ENCODE results near the gene DHCR24. TPM values are rescaled to one million over a fixed set of nuclear protein-coding genes. Genes with fewer than 3 reads are reported as not detected.
"Not testable (repeated sequence)": the region's sequence is repeated elsewhere in the genome, so short reads cannot be mapped to it uniquely, and the experiment has no call there.

The DHCR24 gene
- total RNA-seq, 1 experiment from 2014 or later, result 369 TPM

GRCh38 chr1:54919367-54920359 lies 32.7 kb upstream of the DHCR24 start:
- no TSS peak for BruUV-seq (replicated peaks)
- ChIA-PET CTCF (interaction anchor here (0.9 kb wide), 1 partner anchor 25 kb away, joined by 3 read pairs; no protein-coding TSS in a partner anchor), POLR2A (ENCODE audit: unreplicated experiment) (no interaction called here)
- intact Hi-C loops (cut with micrococcal nuclease; ENCODE audit: unreplicated experiment), result no loop called here
- no peaks in the 10 kb centered on the region for H3K79me2 ChIP-seq (ENCODE audit: low read depth)
- H3K36me3 ChIP-seq (ENCODE audit: low read depth), result no peaks in the 10 kb centered on the region
- no peaks in the 10 kb centered on the region for H3K27me3 ChIP-seq (ENCODE audit: insufficient read depth, low read depth)
- no peak for DNase-seq
- peaks cover 29% of the 10 kb centered on the region for H3K4me1 ChIP-seq (replicated peaks; ENCODE audit: insufficient read depth)
- no peak overlapping the region for H2AFZ ChIP-seq
- no peak for TF ChIP-seq EZH2 (IDR thresholded peaks at IDR 0.05; ENCODE audit: low read depth)
- no peak for TF ChIP-seq CTCF (conservative IDR thresholded peaks at IDR 0.05)
- no peaks in the 10 kb centered on the region for H3K9me3 ChIP-seq (ENCODE audit: insufficient read depth, low read depth)
- no peak overlapping the region for H3K4me3 ChIP-seq
- H3F3A ChIP-seq (ENCODE audit: insufficient read depth, low read depth), result peaks cover 25% of the 10 kb centered on the region
- no peak overlapping the region for H3K27ac ChIP-seq
- no peaks in the 10 kb centered on the region for H4K20me1 ChIP-seq (ENCODE audit: insufficient read depth)
- H3K4me2 ChIP-seq, result no peak overlapping the region
- H3K9me2 ChIP-seq (ENCODE audit: insufficient read depth), result no peaks in the 10 kb centered on the region

- DNase-seq; H3K79me2 ChIP-seq (ENCODE audit: low read depth); intact Hi-C loops (cut with micrococcal nuclease; ENCODE audit: unreplicated experiment); H3K36me3 ChIP-seq (ENCODE audit: low read depth); H4K20me1 ChIP-seq (ENCODE audit: insufficient read depth); POLR2A ChIA-PET (ENCODE audit: unreplicated experiment); H3K27me3 ChIP-seq (ENCODE audit: insufficient read depth, low read depth); H2AFZ ChIP-seq; H3K4me2 ChIP-seq; BruUV-seq (replicated peaks); CTCF ChIA-PET; H3K4me3 ChIP-seq; H3K9me2 ChIP-seq (ENCODE audit: insufficient read depth); H3K27ac ChIP-seq; H3K9me3 ChIP-seq (ENCODE audit: insufficient read depth, low read depth); H3K4me1 ChIP-seq (replicated peaks; ENCODE audit: insufficient read depth); H3F3A ChIP-seq (ENCODE audit: insufficient read depth, low read depth): not testable (repeated sequence)
Observed at GRCh38 chr1:54911076-54911475, 24.1 kb upstream of the DHCR24 start.

GRCh38 chr1:54906586-54906985 lies 19.6 kb upstream of the DHCR24 start:
- Histone ChIP-seq H2AFZ (no peak overlapping the region), H3K9me3 (ENCODE audit: insufficient read depth, low read depth) (no peaks in the 10 kb centered on the region), H3K4me1 (replicated peaks; ENCODE audit: insufficient read depth) (peaks cover 20% of the 10 kb centered on the region), H3K27ac (no peak overlapping the region), H3K4me2 (no peak overlapping the region), H3F3A (ENCODE audit: insufficient read depth, low read depth) (peaks cover 9% of the 10 kb centered on the region), H3K9me2 (ENCODE audit: insufficient read depth) (no peaks in the 10 kb centered on the region), H4K20me1 (ENCODE audit: insufficient read depth) (no peaks in the 10 kb centered on the region), H3K79me2 (ENCODE audit: low read depth) (no peaks in the 10 kb centered on the region), H3K27me3 (ENCODE audit: insufficient read depth, low read depth) (no peaks in the 10 kb centered on the region), H3K4me3 (no peak overlapping the region), H3K36me3 (ENCODE audit: low read depth) (no peaks in the 10 kb centered on the region)
- intact Hi-C loops (cut with micrococcal nuclease; ENCODE audit: unreplicated experiment), result no loop called here
- no TSS peak for BruUV-seq (replicated peaks)
- CTCF ChIA-PET, result no interaction called here
- DNase-seq, result no peak
- POLR2A ChIA-PET (ENCODE audit: unreplicated experiment), result no interaction called here
- TF ChIP-seq EZH2 (IDR thresholded peaks at IDR 0.05; ENCODE audit: low read depth), result no peak
- no peak for TF ChIP-seq CTCF (conservative IDR thresholded peaks at IDR 0.05)

Data from PC-9 (cell line).